ENCODE results near the gene TSPO. TPM values are rescaled to one million over a fixed set of nuclear protein-coding genes. Genes with fewer than 3 reads are reported as not detected.

The TSPO gene
- total RNA-seq, 1 experiment from 2014 or later: 144 TPM

- Histone ChIP-seq H3K27me3 (ENCODE audit: control insufficient read depth, insufficient read depth, low read length) (no peaks in the 10 kb centered on the region), H3K27ac (ENCODE audit: low read length) (no peak overlapping the region), H3K36me3 (ENCODE audit: control insufficient read depth, insufficient read depth, low read length) (no peaks in the 10 kb centered on the region), H3K4me3 (ENCODE audit: low read depth in 2 of 2, low read length in 2 of 2) (no peak overlapping the region), H3K9me3 (ENCODE audit: control insufficient read depth, insufficient read depth, low read depth, low read length) (no peaks in the 10 kb centered on the region), H3K4me1 (ENCODE audit: control insufficient read depth, insufficient read depth, low read length) (no peaks in the 10 kb centered on the region)
- no peak for TF ChIP-seq SIN3A (IDR thresholded peaks at IDR 0.05; ENCODE audit: borderline replicate concordance, insufficient read depth, low read depth, low read length)
- CTCF ChIA-PET: no interaction called here
- ATAC-seq (no peak), DNase-seq (ENCODE audit: low read depth, low spot score) (no peak)
- POLR2A ChIA-PET: no interaction called here
- in situ Hi-C loops (cut with HindIII; ENCODE audit: low pct_unique_long_range_greater_than_20kb, low sequenced_read_pairs): no loop called here
- intact Hi-C loops (cut with micrococcal nuclease; ENCODE audit: unreplicated experiment): no loop called here
- BruUV-seq (replicated peaks): no TSS peak
Measured at GRCh38 chr22:43160497-43161126, 9.3 kb downstream of the TSPO start.

- intact Hi-C loops (cut with micrococcal nuclease; ENCODE audit: unreplicated experiment) (no loop called here), in situ Hi-C loops (cut with HindIII; ENCODE audit: low pct_unique_long_range_greater_than_20kb, low sequenced_read_pairs) (no loop called here)
- H3K4me3 ChIP-seq (ENCODE audit: low read depth in 2 of 2, low read length in 2 of 2): no peak overlapping the region
- H3K27me3 ChIP-seq (ENCODE audit: control insufficient read depth, insufficient read depth, low read length): no peaks in the 10 kb centered on the region
- no TSS peak for BruUV-seq (replicated peaks)
- no peak for DNase-seq (ENCODE audit: low read depth, low spot score)
- H3K36me3 ChIP-seq (ENCODE audit: control insufficient read depth, insufficient read depth, low read length): no peaks in the 10 kb centered on the region
- no peaks in the 10 kb centered on the region for H3K9me3 ChIP-seq (ENCODE audit: control insufficient read depth, insufficient read depth, low read depth, low read length)
- ChIA-PET POLR2A (no interaction called here), CTCF (interaction anchor here (0.6 kb wide), 1 partner anchor 785 kb away, joined by 3 read pairs; no protein-coding TSS in a partner anchor)
- no peak overlapping the region for H3K27ac ChIP-seq (ENCODE audit: low read length)
- H3K4me1 ChIP-seq (ENCODE audit: control insufficient read depth, insufficient read depth, low read length): no peaks in the 10 kb centered on the region
- no peak for ATAC-seq
- no peak for TF ChIP-seq CTCF (IDR thresholded peaks at IDR 0.05)
- TF ChIP-seq SIN3A (IDR thresholded peaks at IDR 0.05; ENCODE audit: borderline replicate concordance, insufficient read depth, low read depth, low read length): no peak
- no peak for TF ChIP-seq POLR2AphosphoS5 (IDR thresholded peaks at IDR 0.05; ENCODE audit: low read depth, low read length)
- TF ChIP-seq TCF7L2 (IDR thresholded peaks at IDR 0.05; ENCODE audit: low read depth, low read length): no peak
- TF ChIP-seq REST (IDR thresholded peaks at IDR 0.05; ENCODE audit: insufficient read depth in 1 of 2, low read depth in 2 of 2, low read length in 1 of 2): no peak
Measured at GRCh38 chr22:43162412-43163150, 11.2 kb downstream of the TSPO start.

Measured in Panc1 (cell line).